ENCODE results near the gene ING3. TPM values are rescaled to one million over a fixed set of nuclear protein-coding genes. Genes with fewer than 3 reads are reported as not detected.

Gene ING3
- total and polyA plus RNA-seq, 12 donors, result 5.5 to 31.9 (median 14.4) TPM

DNA sequence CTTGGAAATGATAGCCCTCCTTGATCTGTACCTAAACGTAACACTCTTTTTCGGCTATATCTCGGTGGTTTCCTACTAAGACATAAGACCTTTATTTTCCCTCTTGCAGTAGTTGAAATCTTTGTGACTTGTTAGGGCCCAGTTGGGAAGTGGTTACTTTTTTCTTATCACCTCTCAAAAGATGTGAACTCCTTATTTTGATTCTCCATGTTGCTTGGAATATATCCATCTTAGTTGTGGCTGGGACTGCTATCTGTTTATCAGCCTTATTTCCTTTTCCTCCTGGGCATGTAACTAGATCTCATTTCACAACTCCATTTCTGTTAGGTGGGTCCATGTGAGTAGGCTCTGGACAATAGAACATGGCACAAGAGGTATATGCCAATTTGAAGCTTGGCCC is 33.8 kb downstream of the ING3 start:
- 92 to 96% (median 94%) methylated on average over 3 of the region's 3 CpGs for WGBS, 4 donors
- Histone ChIP-seq H3K36me3 (replicated peaks in 1 of 2) (no peaks in the 10 kb centered on the region), H3K27me3 (no peaks in the 10 kb centered on the region), H3K4me1 (replicated peaks in 1 of 2) (peaks cover 0 to 4% of the 10 kb centered on the region in 2 donors), H3K9me3 (replicated peaks in 1 of 3) (no peaks in the 10 kb centered on the region), H3K27ac (no peak overlapping the region), H3K4me3 (no peak overlapping the region)
- TF ChIP-seq, protein P1, sequence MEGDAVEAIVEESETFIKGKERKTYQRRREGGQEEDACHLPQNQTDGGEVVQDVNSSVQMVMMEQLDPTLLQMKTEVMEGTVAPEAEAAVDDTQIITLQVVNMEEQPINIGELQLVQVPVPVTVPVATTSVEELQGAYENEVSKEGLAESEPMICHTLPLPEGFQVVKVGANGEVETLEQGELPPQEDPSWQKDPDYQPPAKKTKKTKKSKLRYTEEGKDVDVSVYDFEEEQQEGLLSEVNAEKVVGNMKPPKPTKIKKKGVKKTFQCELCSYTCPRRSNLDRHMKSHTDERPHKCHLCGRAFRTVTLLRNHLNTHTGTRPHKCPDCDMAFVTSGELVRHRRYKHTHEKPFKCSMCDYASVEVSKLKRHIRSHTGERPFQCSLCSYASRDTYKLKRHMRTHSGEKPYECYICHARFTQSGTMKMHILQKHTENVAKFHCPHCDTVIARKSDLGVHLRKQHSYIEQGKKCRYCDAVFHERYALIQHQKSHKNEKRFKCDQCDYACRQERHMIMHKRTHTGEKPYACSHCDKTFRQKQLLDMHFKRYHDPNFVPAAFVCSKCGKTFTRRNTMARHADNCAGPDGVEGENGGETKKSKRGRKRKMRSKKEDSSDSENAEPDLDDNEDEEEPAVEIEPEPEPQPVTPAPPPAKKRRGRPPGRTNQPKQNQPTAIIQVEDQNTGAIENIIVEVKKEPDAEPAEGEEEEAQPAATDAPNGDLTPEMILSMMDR (IDR thresholded peaks at IDR 0.05), result no peak
- TF ChIP-seq POLR2A (IDR thresholded peaks at IDR 0.05), result no peak
- intact Hi-C loops (cut with DNase I), result no loop called here
- no peak for DNase-seq

DNA sequence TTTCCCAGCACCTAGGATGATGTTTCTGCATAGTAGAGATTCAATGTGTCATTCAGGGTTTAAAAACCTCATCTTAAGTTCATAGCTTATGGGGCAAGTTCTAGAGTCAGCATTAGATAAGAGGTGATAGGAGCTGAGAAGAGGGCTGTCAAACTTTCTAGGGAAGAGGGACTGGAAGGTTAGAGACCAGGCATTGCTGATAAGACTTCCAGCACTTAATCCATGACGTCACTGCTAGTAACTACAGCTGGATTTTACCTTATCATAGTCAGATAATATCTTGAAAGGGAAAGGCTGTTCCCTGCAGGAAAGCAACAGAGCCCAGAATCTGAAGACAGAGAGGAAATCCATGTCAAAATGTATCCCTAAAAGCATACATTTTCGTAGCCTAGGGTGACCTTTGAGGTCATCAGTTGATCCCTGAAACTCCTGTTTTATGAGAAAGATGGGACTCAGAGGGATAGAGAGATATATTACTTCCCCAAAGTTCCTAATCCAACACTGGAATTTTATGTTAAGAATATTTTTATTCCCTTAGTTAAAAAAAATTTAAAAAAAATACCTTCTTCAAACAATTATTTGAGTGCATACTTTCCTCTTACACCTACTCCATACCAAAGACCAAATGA is 34.7 kb downstream of the ING3 start:
- H3K27ac ChIP-seq, result no peak overlapping the region
- DNase-seq, result no peak
- H3K36me3 ChIP-seq (replicated peaks in 1 of 2), result no peaks in the 10 kb centered on the region
- TF ChIP-seq, protein P1 (IDR thresholded peaks at IDR 0.05), result no peak
- no peak for TF ChIP-seq POLR2A (IDR thresholded peaks at IDR 0.05)
- H3K4me1 ChIP-seq (replicated peaks in 1 of 2), result peaks cover 0 to 4% of the 10 kb centered on the region in 2 donors
- no peaks in the 10 kb centered on the region for H3K9me3 ChIP-seq (replicated peaks in 1 of 3)
- H3K27me3 ChIP-seq, result no peaks in the 10 kb centered on the region
- 30 to 39% (median 38%) methylated on average over 2 of the region's 2 CpGs for WGBS, 4 donors
- H3K4me3 ChIP-seq, result no peak overlapping the region
- intact Hi-C loops (cut with DNase I), result loop anchor here (5.0 kb wide), 2 partner anchors 97 to 122 kb away; no protein-coding TSS in a partner anchor

DNA sequence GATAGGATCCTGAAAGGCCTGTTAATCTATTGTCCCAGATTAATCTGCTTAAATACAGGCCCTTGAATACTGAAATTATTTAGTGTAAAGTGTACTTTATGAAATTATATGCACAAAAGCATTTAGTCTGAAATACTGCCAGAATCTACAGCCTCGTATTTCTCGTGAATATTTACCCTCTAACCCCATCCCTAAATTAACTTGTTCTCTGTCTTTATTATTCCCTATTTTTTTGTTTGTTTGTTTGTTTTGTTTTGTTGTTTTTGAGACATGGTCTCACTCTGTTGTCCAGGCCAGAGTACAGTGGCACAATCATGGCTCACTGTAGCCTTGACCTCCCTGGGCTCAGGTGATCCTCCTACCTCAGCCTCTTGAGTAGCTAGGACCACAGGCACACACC is 35.3 kb downstream of the ING3 start:
- Histone ChIP-seq H3K4me3 (no peak overlapping the region), H3K27me3 (no peaks in the 10 kb centered on the region), H3K4me1 (replicated peaks in 1 of 2) (peaks cover 0 to 4% of the 10 kb centered on the region in 2 donors), H3K36me3 (replicated peaks in 1 of 2) (no peaks in the 10 kb centered on the region), H3K9me3 (replicated peaks in 1 of 3) (no peaks in the 10 kb centered on the region), H3K27ac (no peak overlapping the region)
- TF ChIP-seq, protein P1 (IDR thresholded peaks at IDR 0.05), result no peak
- no peak for TF ChIP-seq POLR2A (IDR thresholded peaks at IDR 0.05)
- intact Hi-C loops (cut with DNase I), result loop anchor here (5.0 kb wide), 2 partner anchors 96 to 121 kb away; no protein-coding TSS in a partner anchor
- no peak for DNase-seq
- whole genome bisulfite sequencing, 4 donors, result 70 to 81% (median 79%) methylated on average over 2 of the region's 2 CpGs

DNA sequence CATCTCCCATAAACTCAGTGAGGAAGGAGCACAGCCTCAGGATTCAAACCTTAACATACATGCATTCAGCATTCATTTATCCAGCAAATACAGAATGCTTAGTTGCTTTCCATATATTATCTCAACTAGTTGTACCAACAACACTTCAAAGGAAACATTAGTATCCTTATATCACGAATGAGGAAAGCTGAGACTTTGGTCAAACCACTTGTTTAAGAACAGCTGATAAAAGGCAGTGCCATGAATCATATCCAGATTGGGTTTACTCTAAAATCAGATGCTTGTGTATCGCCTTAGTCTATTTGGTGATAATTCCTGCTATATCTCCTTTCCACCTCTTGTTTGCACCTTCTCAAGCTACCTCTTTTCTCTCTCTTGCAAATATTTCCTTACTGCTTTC is 36.1 kb downstream of the ING3 start:
- no peaks in the 10 kb centered on the region for H3K36me3 ChIP-seq (replicated peaks in 1 of 2)
- DNase-seq, result no peak
- intact Hi-C loops (cut with DNase I), result loop anchor here (5.0 kb wide), 2 partner anchors 96 to 121 kb away; no protein-coding TSS in a partner anchor
- TF ChIP-seq, protein P1 (IDR thresholded peaks at IDR 0.05), result no peak
- TF ChIP-seq POLR2A (IDR thresholded peaks at IDR 0.05), result no peak
- H3K4me3 ChIP-seq, result no peak overlapping the region
- 73 to 87% (median 79%) methylated on average over 2 of the region's 2 CpGs for WGBS, 4 donors
- peaks cover 3 to 9% of the 10 kb centered on the region in 2 donors for H3K4me1 ChIP-seq (replicated peaks in 1 of 2)
- H3K27me3 ChIP-seq, result no peaks in the 10 kb centered on the region
- H3K9me3 ChIP-seq (replicated peaks in 1 of 3), result no peaks in the 10 kb centered on the region
- H3K27ac ChIP-seq, result no peak overlapping the region

Data from adrenal gland (tissue), 12 donors.